SK-N-SH treated with all-trans-retinoic acid at 6 μM for 48 hours (cell line): ENCODE data around the gene MNS1.
"Not testable (repeated sequence)": the region's sequence is repeated elsewhere in the genome, so short reads cannot be mapped to it uniquely, and the experiment has no call there.

ENCODE experiments used
- ATAC-seq: fragments of 200-7000 bp; cut with Tn5 transposase; 3 replicates; pipeline ENCODE4 v1.9.1; 2020; ENCODE audit warnings: mild to moderate bottlenecking, moderate library complexity
- BACH2 ChIP-seq: fragments of 250-450 bp; sonication (Bioruptor Pico); IDR thresholded peaks from 2 replicates; pipeline ENCODE4 v1.9.0; 2021; ENCODE audit warnings: mild to moderate bottlenecking, borderline replicate concordance
- CSDC2 ChIP-seq: fragments of 250-450 bp; sonication (Bioruptor Pico); IDR thresholded peaks from 2 replicates; pipeline ENCODE4 v1.5.0; 2020; ENCODE audit warnings: mild to moderate bottlenecking, moderate library complexity
- ESRRG ChIP-seq: fragments of 250-450 bp; sonication (Bioruptor Pico); IDR thresholded peaks from 2 replicates; pipeline ENCODE4 v1.6.1; 2021; ENCODE audit warnings: mild to moderate bottlenecking
- GLIS3 ChIP-seq: fragments of 250-450 bp; sonication (Bioruptor Pico); IDR thresholded peaks from 2 replicates; pipeline ENCODE4 v1.5.0; 2020; ENCODE audit warnings: mild to moderate bottlenecking, moderate library complexity
- OSR1 ChIP-seq: fragments of 250-450 bp; sonication (Bioruptor Pico); IDR thresholded peaks from 2 replicates; pipeline ENCODE4 v1.8.0; 2022; ENCODE audit warnings: moderate library complexity, mild to moderate bottlenecking, inconsistent platforms
- PPARA ChIP-seq: fragments of 250-450 bp; sonication (Bioruptor Pico); IDR thresholded peaks from 2 replicates; pipeline ENCODE4 v1.5.0; 2020; ENCODE audit warnings: mild to moderate bottlenecking, borderline replicate concordance
- RARB ChIP-seq: fragments of 250-450 bp; sonication (Bioruptor Pico); IDR thresholded peaks from 2 replicates; pipeline ENCODE4 v1.8.0; 2021; ENCODE audit warnings: mild to moderate bottlenecking, moderate library complexity
- SNAI2 ChIP-seq: fragments of 250-450 bp; sonication (Bioruptor Pico); IDR thresholded peaks from 2 replicates; pipeline ENCODE4 v1.5.0; 2020; ENCODE audit warnings: mild to moderate bottlenecking, moderate library complexity
- TCF4 ChIP-seq: fragments of 250-450 bp; sonication (Bioruptor Pico); IDR thresholded peaks from 2 replicates; pipeline ENCODE4 v1.8.0; 2021; ENCODE audit warnings: mild to moderate bottlenecking, moderate library complexity, borderline replicate concordance
- TOX ChIP-seq: fragments of 250-450 bp; sonication (Bioruptor Pico); IDR thresholded peaks from 2 replicates; pipeline ENCODE4 v1.8.0; 2021; ENCODE audit warnings: mild to moderate bottlenecking, moderate library complexity, borderline replicate concordance
- ZC3H10 ChIP-seq: fragments of 250-450 bp; sonication (Bioruptor Pico); IDR thresholded peaks from 2 replicates; pipeline ENCODE4 v1.5.1; 2021; ENCODE audit warnings: mild to moderate bottlenecking, moderate library complexity
- ZFP3 ChIP-seq: fragments of 250-450 bp; sonication (Bioruptor Pico); IDR thresholded peaks from 2 replicates; pipeline ENCODE4 v1.5.0; 2020; ENCODE audit warnings: mild to moderate bottlenecking, moderate library complexity
- ZFP30 ChIP-seq: fragments of 450-650 bp; formaldehyde crosslinking; IDR thresholded peaks from 2 replicates; pipeline ENCODE4 v1.5.0; 2022; ENCODE audit warnings: mild to moderate bottlenecking, moderate library complexity
- ZNF565 ChIP-seq: fragments of 450-650 bp; formaldehyde crosslinking; conservative IDR thresholded peaks from 2 replicates; pipeline ENCODE4 v1.5.0; 2020; ENCODE audit warnings: low read depth, mild to moderate bottlenecking, moderate library complexity
- ZNF70 ChIP-seq: fragments of 450-650 bp; formaldehyde crosslinking; IDR thresholded peaks from 2 replicates; pipeline ENCODE4 v1.5.0; 2020; ENCODE audit warnings: mild to moderate bottlenecking, moderate library complexity
- ZNF8 ChIP-seq: fragments of 450-650 bp; formaldehyde crosslinking; IDR thresholded peaks from 2 replicates; pipeline ENCODE4 v1.5.0; 2020; ENCODE audit warnings: mild to moderate bottlenecking, moderate library complexity
- TF ChIP-seq, protein P1 (sequence below): fragments of 250-450 bp; sonication (Bioruptor Pico); IDR thresholded peaks from 2 replicates; pipeline ENCODE4 v1.8.0; 2021; ENCODE audit warnings: low read depth, mild to moderate bottlenecking, moderate library complexity, borderline replicate concordance
- TF ChIP-seq, protein P2 (sequence below): fragments of 250-450 bp; sonication (Bioruptor Pico); IDR thresholded peaks from 2 replicates; pipeline ENCODE4 v1.5.0; 2020; ENCODE audit warnings: mild to moderate bottlenecking, moderate library complexity
- TF ChIP-seq, protein P3 (sequence below): fragments of 250-450 bp; sonication (Bioruptor Pico); IDR thresholded peaks from 2 replicates; pipeline ENCODE4 v1.5.1; 2021; ENCODE audit warnings: mild to moderate bottlenecking, moderate library complexity

Gene MNS1

DNA sequence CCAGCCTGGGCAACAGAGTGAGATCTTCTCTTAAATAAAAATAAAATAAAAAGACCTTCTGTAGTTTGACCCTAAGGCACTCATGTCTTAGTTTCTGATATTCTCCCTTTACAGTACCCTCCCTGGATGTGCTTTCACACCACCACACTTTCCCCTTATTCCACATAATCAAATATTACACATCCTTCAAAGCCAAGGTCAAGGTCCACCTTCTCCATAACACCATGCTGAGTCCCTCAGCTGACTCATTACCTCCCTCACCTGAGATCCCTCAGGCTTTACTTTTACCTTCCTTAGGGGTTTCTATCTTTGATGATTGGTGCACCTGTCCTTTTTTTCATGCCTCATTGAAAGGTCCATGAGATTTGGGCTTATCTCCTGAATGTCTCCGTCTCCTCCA lies 25.5 kb upstream of the MNS1 start:
- ATAC-seq: no peak
- TF ChIP-seq TOX (CRISPR knock-in tag) (no peak), PPARA (no peak)

DNA sequence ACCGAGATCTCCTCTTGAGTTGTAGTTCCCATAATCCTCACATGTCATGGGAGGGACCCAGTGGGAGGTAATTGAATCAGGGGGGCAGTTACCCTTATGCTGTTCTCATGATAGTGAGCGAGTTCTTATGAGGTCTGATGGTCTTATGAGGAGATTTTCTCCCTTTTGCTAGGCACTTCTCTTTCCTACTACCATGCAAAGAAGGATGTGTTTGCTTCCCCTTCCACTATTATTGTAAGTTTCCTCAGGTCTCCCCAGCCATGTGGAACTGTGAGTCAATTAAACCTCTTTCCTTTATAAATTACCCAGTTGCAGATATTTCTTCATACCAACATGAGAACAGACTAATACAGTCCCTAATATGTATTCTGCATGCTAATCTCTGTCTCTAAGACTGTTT lies 21.3 kb upstream of the MNS1 start:
- not testable (repeated sequence) for ATAC-seq

DNA sequence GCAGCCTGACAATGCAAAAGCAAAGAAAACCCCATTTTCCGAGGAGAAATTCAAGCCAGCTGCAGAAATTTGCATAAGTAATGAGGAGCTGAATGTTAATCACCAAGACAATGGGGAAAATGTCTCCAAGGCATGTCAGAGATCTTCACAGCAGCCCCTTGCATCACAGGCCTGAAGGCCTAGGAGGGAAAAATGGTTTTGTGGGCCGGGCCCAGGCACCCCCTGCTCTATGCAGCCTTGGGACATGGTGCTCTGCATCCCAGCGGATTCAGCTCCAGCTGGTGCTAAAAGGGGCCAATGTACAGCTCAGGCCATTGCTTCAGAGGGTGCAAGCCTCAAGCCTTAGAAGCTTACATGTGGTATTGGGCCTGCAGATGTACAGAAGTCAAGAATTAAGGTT lies 20.5 kb upstream of the MNS1 start:
- ATAC-seq: not testable (repeated sequence)

DNA sequence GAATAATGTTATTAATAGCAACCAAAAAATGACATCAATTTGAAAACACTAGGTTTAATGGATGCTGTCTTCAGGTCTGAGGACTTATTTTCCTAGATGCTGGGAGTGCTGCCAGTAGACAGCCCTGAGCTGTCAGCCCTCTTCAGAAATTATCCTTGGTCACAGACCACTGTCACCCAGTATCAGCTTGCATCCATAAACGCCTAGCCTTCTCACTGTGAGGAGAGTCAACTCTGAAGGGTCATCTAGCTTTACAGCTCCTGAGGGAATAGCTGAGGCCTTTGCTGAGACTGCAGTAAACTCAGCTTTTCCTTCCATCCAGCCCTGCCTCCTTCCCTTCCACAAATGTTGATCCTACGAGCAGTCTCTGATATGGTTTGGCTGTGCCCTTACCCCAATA lies 19.4 kb upstream of the MNS1 start:
- no peak for TF ChIP-seq TOX (CRISPR knock-in tag)
- no peak for TF ChIP-seq ZNF565 (CRISPR knock-in tag)
- TF ChIP-seq, protein P1, sequence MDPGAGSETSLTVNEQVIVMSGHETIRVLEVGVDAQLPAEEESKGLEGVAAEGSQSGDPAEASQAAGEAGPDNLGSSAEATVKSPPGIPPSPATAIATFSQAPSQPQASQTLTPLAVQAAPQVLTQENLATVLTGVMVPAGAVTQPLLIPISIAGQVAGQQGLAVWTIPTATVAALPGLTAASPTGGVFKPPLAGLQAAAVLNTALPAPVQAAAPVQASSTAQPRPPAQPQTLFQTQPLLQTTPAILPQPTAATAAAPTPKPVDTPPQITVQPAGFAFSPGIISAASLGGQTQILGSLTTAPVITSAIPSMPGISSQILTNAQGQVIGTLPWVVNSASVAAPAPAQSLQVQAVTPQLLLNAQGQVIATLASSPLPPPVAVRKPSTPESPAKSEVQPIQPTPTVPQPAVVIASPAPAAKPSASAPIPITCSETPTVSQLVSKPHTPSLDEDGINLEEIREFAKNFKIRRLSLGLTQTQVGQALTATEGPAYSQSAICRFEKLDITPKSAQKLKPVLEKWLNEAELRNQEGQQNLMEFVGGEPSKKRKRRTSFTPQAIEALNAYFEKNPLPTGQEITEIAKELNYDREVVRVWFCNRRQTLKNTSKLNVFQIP (CRISPR knock-in tag): no peak
- TF ChIP-seq TCF4 (CRISPR knock-in tag): no peak
- no peak for TF ChIP-seq SNAI2 (CRISPR knock-in tag)
- no peak for TF ChIP-seq ZFP30
- TF ChIP-seq ZC3H10 (CRISPR knock-in tag): no peak
- no peak for TF ChIP-seq OSR1 (CRISPR knock-in tag)
- no peak for TF ChIP-seq ZFP3 (CRISPR knock-in tag)
- TF ChIP-seq RARB (CRISPR knock-in tag): no peak
- TF ChIP-seq CSDC2 (CRISPR knock-in tag): no peak
- no peak for TF ChIP-seq PPARA
- no peak for TF ChIP-seq ZNF70 (CRISPR knock-in tag)
- no peak for TF ChIP-seq GLIS3 (CRISPR knock-in tag)
- TF ChIP-seq ZNF8 (CRISPR knock-in tag): no peak
- TF ChIP-seq ESRRG (CRISPR knock-in tag): no peak
- TF ChIP-seq, protein P2, sequence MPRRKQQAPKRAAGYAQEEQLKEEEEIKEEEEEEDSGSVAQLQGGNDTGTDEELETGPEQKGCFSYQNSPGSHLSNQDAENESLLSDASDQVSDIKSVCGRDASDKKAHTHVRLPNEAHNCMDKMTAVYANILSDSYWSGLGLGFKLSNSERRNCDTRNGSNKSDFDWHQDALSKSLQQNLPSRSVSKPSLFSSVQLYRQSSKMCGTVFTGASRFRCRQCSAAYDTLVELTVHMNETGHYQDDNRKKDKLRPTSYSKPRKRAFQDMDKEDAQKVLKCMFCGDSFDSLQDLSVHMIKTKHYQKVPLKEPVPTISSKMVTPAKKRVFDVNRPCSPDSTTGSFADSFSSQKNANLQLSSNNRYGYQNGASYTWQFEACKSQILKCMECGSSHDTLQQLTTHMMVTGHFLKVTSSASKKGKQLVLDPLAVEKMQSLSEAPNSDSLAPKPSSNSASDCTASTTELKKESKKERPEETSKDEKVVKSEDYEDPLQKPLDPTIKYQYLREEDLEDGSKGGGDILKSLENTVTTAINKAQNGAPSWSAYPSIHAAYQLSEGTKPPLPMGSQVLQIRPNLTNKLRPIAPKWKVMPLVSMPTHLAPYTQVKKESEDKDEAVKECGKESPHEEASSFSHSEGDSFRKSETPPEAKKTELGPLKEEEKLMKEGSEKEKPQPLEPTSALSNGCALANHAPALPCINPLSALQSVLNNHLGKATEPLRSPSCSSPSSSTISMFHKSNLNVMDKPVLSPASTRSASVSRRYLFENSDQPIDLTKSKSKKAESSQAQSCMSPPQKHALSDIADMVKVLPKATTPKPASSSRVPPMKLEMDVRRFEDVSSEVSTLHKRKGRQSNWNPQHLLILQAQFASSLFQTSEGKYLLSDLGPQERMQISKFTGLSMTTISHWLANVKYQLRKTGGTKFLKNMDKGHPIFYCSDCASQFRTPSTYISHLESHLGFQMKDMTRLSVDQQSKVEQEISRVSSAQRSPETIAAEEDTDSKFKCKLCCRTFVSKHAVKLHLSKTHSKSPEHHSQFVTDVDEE (CRISPR knock-in tag): no peak

DNA sequence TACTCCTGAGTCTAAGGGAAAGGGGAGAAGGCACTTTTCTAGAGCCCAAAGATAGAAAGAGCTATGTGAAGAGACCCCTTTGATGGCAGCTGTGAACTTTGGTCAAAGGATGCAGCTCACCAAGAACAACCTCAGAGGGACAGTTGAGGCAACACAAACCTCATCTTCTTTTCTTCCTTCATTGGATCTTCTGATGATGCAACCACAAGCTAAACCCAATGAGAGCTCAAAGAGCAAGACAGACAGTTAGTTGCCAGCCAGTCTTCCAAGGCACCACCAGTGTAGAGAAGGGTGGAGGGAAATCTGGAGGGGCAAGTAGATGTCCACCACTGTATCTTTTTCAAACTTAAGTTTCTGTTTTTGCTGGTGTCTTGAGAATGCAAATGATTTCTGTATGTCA lies 10.4 kb upstream of the MNS1 start:
- TF ChIP-seq PPARA (no peak), OSR1 (CRISPR knock-in tag) (no peak), TCF4 (CRISPR knock-in tag) (no peak), BACH2 (CRISPR knock-in tag) (no peak), ZNF565 (CRISPR knock-in tag) (no peak), ESRRG (CRISPR knock-in tag) (no peak)
- TF ChIP-seq, protein P2 (CRISPR knock-in tag): no peak
- TF ChIP-seq, protein P3, sequence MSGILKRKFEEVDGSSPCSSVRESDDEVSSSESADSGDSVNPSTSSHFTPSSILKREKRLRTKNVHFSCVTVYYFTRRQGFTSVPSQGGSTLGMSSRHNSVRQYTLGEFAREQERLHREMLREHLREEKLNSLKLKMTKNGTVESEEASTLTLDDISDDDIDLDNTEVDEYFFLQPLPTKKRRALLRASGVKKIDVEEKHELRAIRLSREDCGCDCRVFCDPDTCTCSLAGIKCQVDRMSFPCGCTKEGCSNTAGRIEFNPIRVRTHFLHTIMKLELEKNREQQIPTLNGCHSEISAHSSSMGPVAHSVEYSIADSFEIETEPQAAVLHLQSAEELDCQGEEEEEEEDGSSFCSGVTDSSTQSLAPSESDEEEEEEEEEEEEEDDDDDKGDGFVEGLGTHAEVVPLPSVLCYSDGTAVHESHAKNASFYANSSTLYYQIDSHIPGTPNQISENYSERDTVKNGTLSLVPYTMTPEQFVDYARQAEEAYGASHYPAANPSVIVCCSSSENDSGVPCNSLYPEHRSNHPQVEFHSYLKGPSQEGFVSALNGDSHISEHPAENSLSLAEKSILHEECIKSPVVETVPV (CRISPR knock-in tag): no peak
- TF ChIP-seq, all 23 proteins: peak for 0
- ATAC-seq: no peak

More for the DNA sequence above, 19.4 kb upstream of the MNS1 start:
- ATAC-seq: no peak
